ENCODE results near the gene MEIKIN. TPM values are rescaled to one million over a fixed set of nuclear protein-coding genes. Genes with fewer than 3 reads are reported as not detected.
"Not testable (repeated sequence)": the region's sequence is repeated elsewhere in the genome, so short reads cannot be mapped to it uniquely, and the experiment has no call there.

Gene MEIKIN
- total and polyA plus RNA-seq, 2 donors (not counting 3 experiments of a cell fraction or from before 2014, with no cell fraction given), result not detected

DNA sequence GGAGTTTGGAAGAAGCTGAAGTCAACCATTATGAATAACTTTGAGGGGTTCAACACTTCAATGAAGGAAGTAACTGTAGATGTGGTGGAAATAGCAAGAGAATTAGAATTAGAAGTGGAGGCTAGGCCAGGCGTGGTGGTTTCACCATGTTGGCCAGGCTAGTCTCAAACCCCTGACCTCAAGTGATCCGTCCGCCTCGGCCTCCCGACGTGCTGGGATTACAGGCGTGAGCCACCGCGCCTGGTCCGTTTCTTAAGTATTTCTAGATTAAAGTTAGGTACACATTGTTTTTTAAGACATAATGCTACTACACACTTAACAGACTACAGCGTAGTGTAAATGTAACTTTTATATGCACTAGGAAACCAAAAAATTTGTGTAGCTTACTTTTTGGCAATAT is 162.7 kb downstream of the MEIKIN start:
- Histone ChIP-seq H3K9ac (replicated peaks; ENCODE audit: extremely low read depth, insufficient read depth, low read length) (no peak overlapping the region), H4K20me1 (replicated peaks; ENCODE audit: control insufficient read depth, extremely low read depth, insufficient read depth, low read length) (no peaks in the 10 kb centered on the region), H3K36me3 (ENCODE audit: control insufficient read depth in 2 of 2, extremely low read depth in 1 of 2, insufficient read depth in 2 of 2, low read length in 2 of 2) (no peaks in the 10 kb centered on the region), H3K9me1 (replicated peaks; ENCODE audit: control insufficient read depth, extremely low read depth, insufficient read depth, low read length) (no peaks in the 10 kb centered on the region), H3K4me1 (ENCODE audit: control insufficient read depth, extremely low read depth, insufficient read depth, low read length) (no peaks in the 10 kb centered on the region), H2AFZ (ENCODE audit: low read depth, low read length) (no peak overlapping the region), H3K4me2 (ENCODE audit: insufficient read depth, low read length) (no peak overlapping the region), H3K27ac (ENCODE audit: insufficient read depth, low read depth, low read length) (no peak overlapping the region), H3K9me3 (replicated peaks; ENCODE audit: control insufficient read depth, insufficient read depth, low read length) (no peaks in the 10 kb centered on the region), H3K79me2 (ENCODE audit: control insufficient read depth, insufficient read depth, low read length) (peaks cover 83% of the 10 kb centered on the region), H3K4me3 (replicated peaks in 1 of 3; ENCODE audit: insufficient read depth in 1 of 3, low read depth in 1 of 3, low read length in 3 of 3) (no peak overlapping the region), H3K27me3 (ENCODE audit: control insufficient read depth in 2 of 2, insufficient read depth in 2 of 2, low read length in 2 of 2) (no peaks in the 10 kb centered on the region)
- FAIRE-seq, result no peak
- ChIA-PET POLR2A (no interaction called here), CTCF (no interaction called here)
- dilution Hi-C loops (cut with MboI; ENCODE audit: extremely low pct_ligation_motif_present, low sequenced_read_pairs), result no loop called here
- no peak for DNase-seq (ENCODE audit: low read depth, low spot score)
- no peak for TF ChIP-seq JUN (IDR thresholded peaks at IDR 0.05; ENCODE audit: borderline replicate concordance, insufficient read depth, insufficient read length, low read depth)
- TF ChIP-seq FOS (IDR thresholded peaks at IDR 0.05; ENCODE audit: borderline replicate concordance, insufficient read depth, low read length), result no peak
- no peak for TF ChIP-seq EZH2 (IDR thresholded peaks at IDR 0.05; ENCODE audit: borderline replicate concordance, low read depth, low read length, severe bottlenecking)
- TF ChIP-seq POLR2A (IDR thresholded peaks at IDR 0.05; ENCODE audit: low read depth, low read length), result no peak
- no peak for TF ChIP-seq MYC (IDR thresholded peaks at IDR 0.05; ENCODE audit: low read depth, low read length)
- TF ChIP-seq, protein P1, sequence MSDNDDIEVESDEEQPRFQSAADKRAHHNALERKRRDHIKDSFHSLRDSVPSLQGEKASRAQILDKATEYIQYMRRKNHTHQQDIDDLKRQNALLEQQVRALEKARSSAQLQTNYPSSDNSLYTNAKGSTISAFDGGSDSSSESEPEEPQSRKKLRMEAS (IDR thresholded peaks at IDR 0.05; ENCODE audit: insufficient read depth, insufficient read length), result no peak
- TF ChIP-seq, protein P2, sequence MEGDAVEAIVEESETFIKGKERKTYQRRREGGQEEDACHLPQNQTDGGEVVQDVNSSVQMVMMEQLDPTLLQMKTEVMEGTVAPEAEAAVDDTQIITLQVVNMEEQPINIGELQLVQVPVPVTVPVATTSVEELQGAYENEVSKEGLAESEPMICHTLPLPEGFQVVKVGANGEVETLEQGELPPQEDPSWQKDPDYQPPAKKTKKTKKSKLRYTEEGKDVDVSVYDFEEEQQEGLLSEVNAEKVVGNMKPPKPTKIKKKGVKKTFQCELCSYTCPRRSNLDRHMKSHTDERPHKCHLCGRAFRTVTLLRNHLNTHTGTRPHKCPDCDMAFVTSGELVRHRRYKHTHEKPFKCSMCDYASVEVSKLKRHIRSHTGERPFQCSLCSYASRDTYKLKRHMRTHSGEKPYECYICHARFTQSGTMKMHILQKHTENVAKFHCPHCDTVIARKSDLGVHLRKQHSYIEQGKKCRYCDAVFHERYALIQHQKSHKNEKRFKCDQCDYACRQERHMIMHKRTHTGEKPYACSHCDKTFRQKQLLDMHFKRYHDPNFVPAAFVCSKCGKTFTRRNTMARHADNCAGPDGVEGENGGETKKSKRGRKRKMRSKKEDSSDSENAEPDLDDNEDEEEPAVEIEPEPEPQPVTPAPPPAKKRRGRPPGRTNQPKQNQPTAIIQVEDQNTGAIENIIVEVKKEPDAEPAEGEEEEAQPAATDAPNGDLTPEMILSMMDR (IDR thresholded peaks at IDR 0.05; ENCODE audit: extremely low read depth in 1 of 2, insufficient read depth in 1 of 2, low read depth in 1 of 2, low read length in 2 of 2), result no peak
- no peak for TF ChIP-seq GATA2 (IDR thresholded peaks at IDR 0.05; ENCODE audit: insufficient read depth, insufficient read length, low read depth, low read length)
- no peak for TF ChIP-seq POLR2AphosphoS5 (IDR thresholded peaks at IDR 0.05; ENCODE audit: insufficient read depth, low read depth, low read length)
- intact Hi-C loops (cut with micrococcal nuclease), result no loop called here
- no TSS peak for BruUV-seq (replicated peaks)

DNA sequence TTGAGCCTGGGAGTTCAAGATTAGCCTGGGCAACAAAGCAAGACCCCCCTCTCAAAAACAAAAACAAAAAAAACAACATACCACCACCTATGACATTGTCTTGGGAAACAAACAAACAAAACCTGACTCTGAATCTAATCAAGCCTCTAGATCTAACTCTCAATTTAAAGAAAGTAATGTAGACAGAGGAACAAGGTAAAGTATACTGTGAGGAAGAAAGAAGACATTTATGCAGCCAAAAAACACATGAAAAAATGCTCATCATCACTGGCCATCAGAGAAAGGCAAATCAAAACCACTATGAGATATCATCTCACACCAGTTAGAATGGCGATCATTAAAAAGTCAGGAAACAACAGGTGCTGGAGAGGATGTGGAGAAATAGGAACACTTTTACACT is 167.3 kb downstream of the MEIKIN start:
- dilution Hi-C loops (cut with MboI; ENCODE audit: extremely low pct_ligation_motif_present, low sequenced_read_pairs); H3K36me3 ChIP-seq (ENCODE audit: control insufficient read depth in 2 of 2, extremely low read depth in 1 of 2, insufficient read depth in 2 of 2, low read length in 2 of 2); intact Hi-C loops (cut with micrococcal nuclease); H3K9ac ChIP-seq (replicated peaks; ENCODE audit: extremely low read depth, insufficient read depth, low read length); H3K4me3 ChIP-seq (replicated peaks in 1 of 3; ENCODE audit: insufficient read depth in 1 of 3, low read depth in 1 of 3, low read length in 3 of 3); H3K27me3 ChIP-seq (ENCODE audit: control insufficient read depth in 2 of 2, insufficient read depth in 2 of 2, low read length in 2 of 2); H3K4me1 ChIP-seq (ENCODE audit: control insufficient read depth, extremely low read depth, insufficient read depth, low read length); H3K9me1 ChIP-seq (replicated peaks; ENCODE audit: control insufficient read depth, extremely low read depth, insufficient read depth, low read length); H3K27ac ChIP-seq (ENCODE audit: insufficient read depth, low read depth, low read length); BruUV-seq (replicated peaks); H2AFZ ChIP-seq (ENCODE audit: low read depth, low read length); CTCF ChIA-PET; DNase-seq (ENCODE audit: low read depth, low spot score); H3K4me2 ChIP-seq (ENCODE audit: insufficient read depth, low read length); H3K9me3 ChIP-seq (replicated peaks; ENCODE audit: control insufficient read depth, insufficient read depth, low read length); FAIRE-seq; POLR2A ChIA-PET: not testable (repeated sequence)
- peaks cover 14% of the 10 kb centered on the region for H4K20me1 ChIP-seq (replicated peaks; ENCODE audit: control insufficient read depth, extremely low read depth, insufficient read depth, low read length)
- H3K79me2 ChIP-seq (ENCODE audit: control insufficient read depth, insufficient read depth, low read length), result peaks cover 81% of the 10 kb centered on the region

Data from endothelial cell of umbilical vein (primary cell).